Stimulated activated CD4-positive, alpha-beta T cell treated with anti-CD3 and anti-CD28 coated beads, Interleukin-4, amount 100 ng/mL, for 4 hours (primary cell): ENCODE data around the gene DDX54.
"Not testable (repeated sequence)": the region's sequence is repeated elsewhere in the genome, so short reads cannot be mapped to it uniquely, and the experiment has no call there.

Experiments used
- DNase-seq, 2 experiments: peaks; one replicate each; pipeline ENCODE4 v3.0.0-alpha.2; 2020

DDX54 gene

GRCh38 chr12:113214895-113215400 lies 29.7 kb upstream of the DDX54 start:
- no peak for DNase-seq

- no peak for DNase-seq
These were observed 25.9 kb upstream of the DDX54 start for GRCh38 chr12:113211160-113211559.

- DNase-seq: peak in 1 of 2 experiments; percentile 30
These were observed 23.0 kb upstream of the DDX54 start for GRCh38 chr12:113208041-113208934.

GRCh38 chr12:113207613-113208040 lies 22.3 kb upstream of the DDX54 start:
- no peak for DNase-seq

- DNase-seq: not testable (repeated sequence)
These were observed 21.5 kb upstream of the DDX54 start for GRCh38 chr12:113206802-113207201.

GRCh38 chr12:113204804-113205203 lies 19.5 kb upstream of the DDX54 start:
- no peak for DNase-seq

GRCh38 chr12:113203852-113204760 lies 18.8 kb upstream of the DDX54 start:
- DNase-seq: no peak

GRCh38 chr12:113202300-113203075 lies 17.2 kb upstream of the DDX54 start:
- no peak for DNase-seq

GRCh38 chr12:113201187-113202177 lies 16.2 kb upstream of the DDX54 start:
- no peak for DNase-seq

- DNase-seq: no peak
These were observed 14.9 kb upstream of the DDX54 start for GRCh38 chr12:113200021-113200797.

- DNase-seq: no peak
These were observed 13.0 kb upstream of the DDX54 start for GRCh38 chr12:113198296-113198695.

GRCh38 chr12:113197518-113198077 lies 12.3 kb upstream of the DDX54 start:
- DNase-seq: no peak

- peak in 1 of 2 experiments; percentile 52 for DNase-seq
These were observed 11.7 kb upstream of the DDX54 start for GRCh38 chr12:113196990-113197389.

- no peak for DNase-seq
These were observed 11.3 kb upstream of the DDX54 start for GRCh38 chr12:113196582-113196981.

GRCh38 chr12:113195598-113195997 lies 10.3 kb upstream of the DDX54 start:
- DNase-seq: no peak

- DNase-seq: no peak
These were observed 9.7 kb upstream of the DDX54 start for GRCh38 chr12:113194971-113195391.

GRCh38 chr12:113191227-113191626 lies 5.9 kb upstream of the DDX54 start:
- DNase-seq: no peak

- no peak for DNase-seq
These were observed 5.5 kb upstream of the DDX54 start for GRCh38 chr12:113190761-113191160.

GRCh38 chr12:113189361-113189760 lies 4.1 kb upstream of the DDX54 start:
- DNase-seq: no peak
